HG02642 (cell line): Measurements from ENCODE around the gene CYTH3.
"Not testable (repeated sequence)": the region's sequence is repeated elsewhere in the genome, so short reads cannot be mapped to it uniquely, and the experiment has no call there.

Experiments used
- ATAC-seq: cut with Tn5 transposase; IDR thresholded peaks from one replicate; pipeline ENCODE4 v1.9.1; 2021; ENCODE audit warnings: mild to moderate bottlenecking; ENCODE audit not compliant: unreplicated experiment, poor library complexity

The CYTH3 gene

DNA sequence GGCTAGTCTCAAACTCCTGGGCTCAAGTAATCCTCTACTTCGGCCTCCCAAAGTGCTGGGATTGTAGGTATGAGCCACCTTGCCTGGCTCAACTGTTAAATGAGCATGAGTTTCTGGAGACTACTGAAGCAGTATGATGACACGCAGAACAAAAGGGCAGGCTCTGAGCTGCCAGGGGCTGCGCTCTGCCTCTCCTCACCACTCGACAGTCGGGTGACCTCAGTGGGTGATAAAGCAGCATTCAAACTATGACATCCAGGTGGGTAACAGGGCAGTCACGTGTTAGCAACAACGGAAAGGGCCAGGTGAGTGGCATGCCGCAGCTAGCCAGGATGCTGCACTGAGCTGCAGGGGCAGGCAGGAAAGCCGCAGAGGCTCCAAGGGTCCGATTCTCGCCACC, 71.5 kb downstream of the CYTH3 start:
- ATAC-seq, result no peak

DNA sequence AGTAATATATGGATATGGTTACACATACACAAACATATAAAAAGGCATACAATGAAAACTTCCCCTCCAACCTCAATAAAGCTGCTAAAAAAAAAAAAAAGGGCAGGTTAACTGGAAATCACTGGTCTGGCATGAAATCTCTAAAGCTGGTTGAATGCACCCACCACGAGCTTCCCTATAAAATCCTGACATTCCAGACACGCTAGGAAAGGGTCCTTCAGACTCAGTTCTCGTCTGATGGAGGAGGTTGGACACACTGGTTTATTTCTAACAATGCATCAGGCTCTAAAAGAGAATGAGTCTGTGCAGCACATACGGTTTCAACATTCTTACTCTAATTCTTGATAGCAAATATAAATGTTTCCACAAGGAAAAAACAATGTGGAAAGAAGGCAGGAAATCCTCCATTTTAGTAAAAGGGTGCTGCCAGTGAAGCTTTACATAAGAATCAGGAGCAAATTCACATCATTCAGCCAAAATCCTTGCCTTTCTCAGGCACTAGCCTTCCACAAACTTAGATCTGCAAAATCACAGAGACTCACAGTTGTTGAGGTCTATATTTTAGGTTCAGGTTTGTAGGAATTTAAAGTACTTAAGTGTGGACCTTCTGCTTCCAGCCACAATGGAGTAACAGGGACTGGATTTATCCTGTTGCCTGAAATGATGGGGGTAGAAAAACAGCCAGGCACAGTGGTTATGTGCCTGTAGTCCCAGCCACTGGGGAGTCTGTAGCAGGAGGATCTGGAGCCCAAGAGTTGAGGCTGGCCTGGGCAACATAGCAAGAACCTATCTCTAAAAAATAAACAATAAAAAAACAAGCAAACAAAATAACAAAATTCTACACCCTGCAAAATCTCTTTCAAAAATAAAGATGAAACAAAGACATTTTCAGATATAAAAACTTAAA, 73.5 kb downstream of the CYTH3 start:
- ATAC-seq, result no peak

DNA sequence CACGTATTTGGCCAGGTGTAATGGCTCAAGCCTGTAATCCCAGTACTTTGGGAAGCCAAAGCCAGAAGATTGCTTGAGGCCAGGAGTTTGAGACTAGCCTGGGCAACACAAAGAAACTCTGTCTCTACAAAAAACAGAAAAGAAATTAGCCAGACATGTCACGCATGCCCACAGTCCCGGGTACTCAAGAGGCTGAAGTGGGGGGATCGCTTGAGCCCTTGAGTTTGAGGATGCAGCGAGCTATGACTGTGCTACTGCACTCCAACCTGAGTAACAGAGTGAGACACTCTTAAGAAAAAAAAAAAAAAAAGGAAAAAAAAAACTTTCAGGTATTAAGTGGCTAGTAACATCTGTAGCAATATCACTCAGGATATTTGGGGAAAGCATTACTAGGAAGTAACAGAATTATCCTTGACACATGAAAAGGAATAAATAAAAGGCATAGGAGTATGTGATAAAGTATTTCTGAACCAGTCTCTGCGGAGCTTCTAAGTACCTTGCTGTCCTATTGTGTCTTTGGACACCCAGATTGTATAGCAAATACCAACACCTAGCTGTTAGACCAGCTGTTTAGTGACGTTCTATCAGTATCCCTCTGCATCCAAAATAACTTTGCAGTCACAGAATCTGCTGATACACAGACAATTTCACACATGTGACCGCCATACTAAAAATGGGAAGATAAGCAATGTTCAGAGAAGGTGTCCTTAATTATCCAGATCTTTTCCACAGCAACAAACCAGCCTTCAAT, 74.4 kb downstream of the CYTH3 start:
- ATAC-seq, result no peak

DNA sequence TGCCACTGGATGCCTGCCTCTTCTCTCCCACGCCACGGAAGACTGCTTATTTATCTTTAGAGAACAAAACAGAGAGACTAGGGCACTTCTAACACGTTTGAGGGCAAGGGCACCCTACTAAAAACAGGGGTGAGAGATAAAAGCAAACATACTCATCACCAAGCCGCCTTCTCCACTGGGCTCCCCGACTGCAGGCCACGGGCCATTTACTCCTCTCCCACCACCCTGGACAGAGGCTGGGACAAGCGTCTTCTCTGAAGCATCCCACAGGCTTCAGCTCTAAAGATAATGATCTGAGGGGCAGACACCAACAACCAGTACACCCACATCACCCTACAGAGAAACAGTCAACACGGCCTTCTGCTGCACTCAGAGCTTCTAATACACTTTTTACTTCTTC, 78.7 kb downstream of the CYTH3 start:
- no peak for ATAC-seq

DNA sequence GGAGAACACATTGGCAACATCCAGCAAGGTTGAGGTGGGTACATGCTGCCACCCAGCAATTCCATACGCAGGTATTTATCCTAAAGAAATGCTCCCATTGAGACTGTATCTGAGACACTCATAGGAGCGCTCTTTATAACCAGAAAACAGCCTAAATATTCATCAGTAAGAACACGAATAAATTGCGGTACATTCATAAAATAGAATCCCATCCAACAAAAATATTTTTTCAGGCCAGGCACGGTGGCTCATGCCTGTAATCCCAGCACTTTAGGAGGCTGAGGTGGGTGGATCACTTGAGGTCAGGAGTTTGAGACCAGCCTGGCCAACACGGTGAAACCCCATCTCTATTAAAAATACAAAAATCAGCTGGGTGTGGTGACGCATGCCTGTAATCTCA, 81.9 kb downstream of the CYTH3 start:
- not testable (repeated sequence) for ATAC-seq

DNA sequence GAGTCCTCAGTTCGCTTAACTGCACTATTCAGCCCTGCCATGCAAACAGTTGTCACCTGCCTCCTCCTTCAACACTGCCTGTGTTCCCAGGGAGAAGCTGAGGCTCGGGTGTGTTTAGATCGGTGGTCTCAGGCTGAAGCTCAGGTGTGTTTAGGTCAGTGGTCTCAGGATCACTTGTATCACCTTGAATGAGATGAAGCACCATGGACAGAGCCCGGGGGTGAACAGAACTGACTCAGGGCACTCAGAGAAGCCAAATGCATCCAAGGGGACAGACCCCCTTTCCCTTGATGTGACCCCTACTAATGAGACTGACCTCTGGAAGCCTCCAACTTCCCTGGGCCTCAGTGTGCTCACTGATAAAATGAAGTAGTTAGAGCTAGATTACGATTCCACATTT, 84.0 kb downstream of the CYTH3 start:
- ATAC-seq, result no peak

DNA sequence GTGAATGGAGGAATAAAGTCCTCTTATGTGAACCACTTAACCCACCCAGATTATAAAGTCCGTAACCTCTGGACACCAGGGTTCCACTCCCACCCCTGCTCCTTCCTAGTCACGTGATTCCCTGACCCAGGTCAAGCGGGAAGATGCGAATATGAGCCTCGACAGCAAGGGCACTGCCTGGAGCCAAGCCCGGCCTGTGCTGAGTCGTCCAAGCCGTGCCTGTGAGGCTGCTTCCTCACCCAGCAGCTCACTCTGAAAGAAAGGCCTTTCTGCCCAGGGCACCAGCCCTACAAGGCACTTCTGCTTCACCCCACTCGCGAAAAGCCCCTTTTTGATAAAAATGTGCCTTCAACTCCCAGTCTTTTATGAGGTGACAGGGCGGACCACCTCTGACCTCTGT, 85.8 kb downstream of the CYTH3 start:
- ATAC-seq, result no peak

DNA sequence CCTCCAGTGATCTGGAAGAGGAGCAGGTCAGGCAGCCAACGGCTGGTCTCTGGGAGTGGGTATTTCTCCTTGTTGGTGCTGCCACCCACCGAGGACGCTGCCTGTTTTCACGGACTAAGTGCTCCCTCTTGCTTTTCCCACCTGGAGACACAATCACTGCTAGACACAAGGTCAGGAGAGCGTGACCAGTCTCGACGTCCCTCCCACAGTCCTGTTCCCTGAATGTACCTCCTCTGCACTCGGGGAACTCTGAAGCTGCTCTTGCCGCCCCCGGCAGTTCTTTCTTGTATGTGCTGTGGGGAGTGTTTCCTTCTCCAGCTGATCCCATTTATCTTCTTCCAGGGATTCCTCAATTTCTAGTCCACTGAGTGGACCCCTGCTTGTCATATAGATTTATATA, 89.4 kb downstream of the CYTH3 start:
- ATAC-seq, result no peak

DNA sequence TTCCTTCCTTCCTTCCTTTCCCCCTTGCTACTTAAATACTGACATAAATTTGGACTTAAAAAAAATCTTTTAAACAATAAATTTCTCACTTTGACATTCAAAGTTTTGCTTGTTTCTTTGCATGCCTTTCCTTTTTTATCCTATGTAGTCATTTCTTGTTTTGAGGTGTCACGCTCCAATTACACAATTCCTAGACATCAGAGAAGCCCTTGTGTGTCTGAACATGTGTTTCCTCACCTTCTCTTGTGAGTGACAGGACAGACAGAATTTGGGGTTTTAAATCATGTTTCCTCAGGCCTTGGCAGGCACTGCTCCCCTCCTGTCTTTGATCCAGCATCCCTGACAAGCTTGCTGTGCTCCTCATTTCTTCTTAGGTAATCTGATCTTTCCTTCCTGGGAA, 91.3 kb downstream of the CYTH3 start:
- no peak for ATAC-seq

DNA sequence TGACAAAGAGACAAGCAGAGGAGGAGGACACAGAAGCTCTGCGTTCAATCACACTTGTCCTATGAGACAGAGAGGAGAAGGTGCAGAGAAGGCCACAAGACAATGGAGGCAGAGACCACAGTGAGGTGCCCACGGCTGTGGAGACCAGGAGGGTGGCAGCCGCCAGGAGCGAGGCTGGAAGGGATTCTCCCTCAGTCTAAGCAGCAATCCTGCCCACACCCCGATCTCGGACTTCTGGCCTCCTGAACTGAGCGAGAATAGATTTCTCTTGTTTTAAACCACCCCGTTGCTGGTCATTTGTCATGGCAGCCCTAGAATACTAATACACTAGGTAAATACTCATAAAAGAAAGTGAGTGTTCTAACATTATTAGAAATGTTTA, 92.1 kb downstream of the CYTH3 start:
- ATAC-seq, result no peak

DNA sequence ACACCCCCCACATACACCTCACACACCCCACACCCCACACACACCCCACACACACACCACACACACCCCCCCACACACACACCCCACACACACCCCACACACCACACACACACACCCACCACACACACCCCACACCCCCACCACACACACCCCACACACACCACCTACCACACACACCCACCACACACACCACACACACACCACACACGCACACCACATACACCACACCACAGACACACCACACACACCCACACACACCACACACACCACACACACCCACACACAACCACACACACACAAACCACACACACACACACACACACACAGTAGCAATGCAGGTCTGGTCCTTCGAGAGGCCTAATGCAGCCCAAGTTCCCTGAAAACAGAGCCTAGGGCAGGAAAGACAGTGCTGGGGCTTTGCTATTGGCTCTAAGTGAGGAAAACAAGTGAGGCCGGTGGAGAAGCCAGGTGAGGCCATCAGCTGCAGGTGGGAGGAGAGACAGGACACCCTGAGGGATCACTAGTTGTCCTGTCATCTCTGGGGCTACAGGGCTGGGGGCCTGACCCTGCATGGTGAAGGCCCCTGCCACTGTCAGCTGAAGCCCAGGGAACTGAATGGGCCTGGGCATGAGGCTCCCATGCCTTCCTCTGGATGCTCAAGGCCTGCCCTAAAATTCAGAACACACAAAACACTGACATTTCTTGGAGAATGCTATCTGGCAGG, 92.6 kb downstream of the CYTH3 start:
- no peak for ATAC-seq

DNA sequence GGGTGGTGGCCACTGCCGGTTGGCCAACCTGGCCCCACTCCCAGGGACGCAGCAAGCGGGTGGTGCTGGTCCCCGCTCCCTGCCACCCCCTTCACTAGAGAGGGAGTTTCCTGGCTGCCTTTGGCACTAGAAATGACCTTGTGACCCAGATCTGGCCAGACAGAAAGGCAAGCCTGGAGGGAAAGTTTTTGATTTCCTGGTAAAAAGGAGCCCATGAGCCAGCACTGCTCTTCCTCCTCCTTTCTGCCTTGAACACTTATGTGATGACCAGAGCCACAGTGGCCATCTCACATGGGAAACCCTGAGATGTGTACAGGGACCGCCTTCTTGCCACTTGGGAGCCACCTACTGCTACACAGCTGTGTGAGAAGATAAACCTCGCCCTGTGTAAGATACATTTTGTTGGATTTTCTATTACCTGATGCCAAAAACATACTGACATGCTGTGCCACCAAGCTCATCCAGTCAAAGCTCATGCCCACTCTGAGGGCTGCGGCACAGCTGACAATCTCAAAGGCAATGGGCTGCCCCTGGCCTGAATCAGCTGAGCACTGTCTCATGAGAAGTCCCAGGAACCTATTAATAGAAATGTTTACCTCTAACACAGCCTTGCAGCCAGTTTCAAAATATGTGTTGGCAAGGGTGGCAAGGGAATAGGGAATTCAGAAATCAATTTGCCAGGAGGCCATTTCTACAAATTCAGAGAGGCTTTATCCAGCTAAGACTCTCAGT, 94.0 kb downstream of the CYTH3 start:
- ATAC-seq, result no peak

DNA sequence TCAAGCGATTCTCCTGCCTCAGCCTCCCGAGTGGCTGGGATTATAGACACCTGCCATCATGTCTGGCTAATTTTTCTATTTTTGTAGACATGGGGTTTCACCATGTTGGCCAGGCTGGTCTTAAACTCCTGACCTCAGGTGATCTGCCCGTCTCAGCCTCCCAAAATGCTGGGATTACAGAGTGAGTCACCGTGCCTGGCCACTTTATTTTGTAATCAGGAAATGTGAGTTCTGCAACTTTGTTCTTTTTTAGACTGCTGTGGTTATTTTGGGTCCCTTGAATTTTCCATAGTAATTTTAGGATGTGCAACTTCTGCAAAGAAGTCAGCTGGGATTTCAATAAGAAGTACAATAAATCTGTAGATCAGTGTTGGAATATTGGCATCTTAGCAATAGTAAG, 96.8 kb downstream of the CYTH3 start:
- no peak for ATAC-seq

DNA sequence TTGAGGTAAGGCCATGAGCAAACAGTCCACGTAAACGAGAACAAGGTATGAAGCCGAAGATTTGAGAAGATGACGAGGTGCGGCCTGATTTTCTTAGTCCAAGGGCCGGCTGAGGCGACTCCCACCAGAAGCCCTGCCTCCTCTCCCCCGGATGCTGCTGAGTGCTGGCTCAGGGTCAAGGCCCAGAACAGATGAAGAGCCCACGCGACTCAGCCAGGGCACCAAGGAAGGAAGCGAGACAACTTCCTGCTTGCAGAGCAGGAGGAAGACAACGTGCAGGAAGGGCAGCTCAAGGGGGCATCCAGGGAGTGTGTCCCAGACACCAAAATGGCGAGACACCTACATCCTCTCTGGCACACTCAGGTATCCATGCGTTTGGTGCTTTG, 99.5 kb downstream of the CYTH3 start:
- no peak for ATAC-seq

DNA sequence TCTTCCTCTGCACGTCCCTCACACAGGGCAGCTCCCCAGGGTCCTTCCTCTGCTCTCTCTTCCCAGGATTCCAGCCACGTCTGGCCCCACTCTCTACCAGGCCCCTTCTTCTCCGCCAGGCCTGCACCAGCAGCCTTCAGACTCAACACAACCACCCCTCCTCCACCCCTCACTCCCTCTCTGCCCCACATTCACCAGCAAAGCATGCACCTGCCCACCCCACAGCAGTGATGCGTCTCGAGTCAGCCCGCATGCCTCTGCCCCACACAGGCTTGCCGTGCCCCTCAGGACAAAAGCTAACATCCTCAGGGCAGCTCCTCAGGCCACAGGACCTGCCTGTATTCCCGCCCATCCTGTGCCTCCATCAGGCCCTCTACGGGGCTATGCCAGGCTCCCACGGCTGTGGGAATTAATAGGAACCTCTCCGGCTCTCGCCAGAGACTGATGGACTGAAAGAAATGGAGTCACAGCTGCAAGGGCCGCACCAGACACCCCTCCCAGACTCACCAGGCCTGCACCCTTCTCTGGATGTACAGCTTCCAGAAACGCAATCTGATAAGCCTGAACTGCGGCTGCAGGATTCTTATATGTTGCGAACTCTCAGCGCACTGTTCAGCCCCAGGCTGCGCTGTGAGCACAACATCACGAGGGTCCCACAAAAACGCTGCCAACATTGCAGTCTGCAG, 100.1 kb downstream of the CYTH3 start:
- ATAC-seq, result no peak

DNA sequence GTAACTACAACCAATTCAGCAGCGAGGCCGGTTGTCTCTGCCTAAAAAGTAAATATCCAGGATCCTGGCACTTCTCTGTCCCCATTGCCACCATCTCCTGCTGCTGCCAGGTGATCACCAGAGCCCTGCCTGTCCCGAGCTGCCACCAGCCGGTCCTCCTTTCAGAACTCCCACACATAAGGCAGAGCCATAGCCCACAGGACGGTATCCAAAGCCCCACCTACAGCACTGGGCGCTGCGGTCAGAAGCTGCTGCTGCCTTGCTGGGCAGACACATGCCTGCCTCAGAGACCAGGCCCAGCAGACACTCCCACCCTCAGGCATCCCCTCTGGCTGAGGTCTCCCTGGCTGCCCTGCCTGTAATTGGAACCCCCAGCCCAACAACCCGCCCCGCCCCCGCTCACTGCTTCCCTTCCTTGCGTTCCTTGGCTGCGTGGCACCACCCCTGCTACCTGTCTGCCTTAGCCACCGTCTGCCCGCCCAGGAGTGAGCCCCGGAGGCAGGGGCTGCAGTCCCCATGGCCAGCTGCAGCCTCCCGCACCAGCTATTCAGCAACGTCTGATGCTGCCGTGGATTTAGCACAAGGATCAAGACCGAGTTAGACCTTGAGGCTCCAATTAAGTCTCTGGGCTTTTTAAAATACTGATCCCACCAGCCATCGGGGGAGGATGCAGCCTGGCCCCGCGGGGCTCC, 100.7 kb downstream of the CYTH3 start:
- ATAC-seq, result no peak

DNA sequence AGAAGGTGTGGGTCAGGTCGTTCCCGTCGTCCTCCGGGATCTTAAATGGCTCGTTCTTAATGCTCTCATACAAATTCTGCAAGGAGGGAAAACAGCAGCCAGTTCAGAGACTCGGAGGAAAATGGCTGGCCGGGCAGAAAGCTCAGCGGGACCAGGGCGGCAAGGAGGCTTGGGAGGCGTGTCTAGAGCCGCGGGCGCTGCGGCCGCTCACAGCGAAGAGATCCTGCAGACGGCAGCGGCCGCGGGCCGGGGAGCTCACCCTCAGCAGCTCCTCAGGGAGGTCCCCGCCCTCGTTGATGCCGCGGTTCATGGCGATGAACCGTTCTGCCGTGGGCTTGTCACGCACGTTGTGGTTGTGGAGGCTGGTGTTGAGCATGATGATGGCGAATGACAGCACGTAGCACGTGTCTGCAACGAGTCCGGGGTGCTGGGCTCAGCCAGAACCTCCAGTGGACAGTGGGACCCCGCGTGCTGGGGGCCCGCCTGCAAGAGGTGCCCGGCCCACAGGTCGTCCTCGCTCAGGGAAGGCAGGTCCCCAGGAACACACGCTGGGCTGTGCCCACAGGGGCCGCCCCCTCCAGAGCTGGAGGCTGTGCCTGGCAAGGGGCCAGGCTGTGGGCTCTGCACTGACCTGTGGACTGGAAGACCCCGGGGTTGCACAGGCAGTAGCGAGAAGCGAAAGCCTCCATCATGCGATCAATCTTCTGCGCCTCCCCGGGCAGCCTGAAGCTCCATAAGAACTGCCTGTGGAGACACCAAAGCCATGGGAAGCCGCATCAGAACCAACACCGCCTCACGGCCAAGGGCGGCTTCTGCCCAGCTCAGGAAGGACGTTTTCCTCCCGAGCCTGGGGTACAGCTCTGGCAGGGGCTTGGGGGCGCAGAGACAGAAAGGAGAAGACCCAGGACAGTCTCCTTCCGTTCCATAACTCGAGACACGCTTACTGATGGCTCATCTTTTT, 101.6 kb downstream of the CYTH3 start:
- ATAC-seq, result no peak

DNA sequence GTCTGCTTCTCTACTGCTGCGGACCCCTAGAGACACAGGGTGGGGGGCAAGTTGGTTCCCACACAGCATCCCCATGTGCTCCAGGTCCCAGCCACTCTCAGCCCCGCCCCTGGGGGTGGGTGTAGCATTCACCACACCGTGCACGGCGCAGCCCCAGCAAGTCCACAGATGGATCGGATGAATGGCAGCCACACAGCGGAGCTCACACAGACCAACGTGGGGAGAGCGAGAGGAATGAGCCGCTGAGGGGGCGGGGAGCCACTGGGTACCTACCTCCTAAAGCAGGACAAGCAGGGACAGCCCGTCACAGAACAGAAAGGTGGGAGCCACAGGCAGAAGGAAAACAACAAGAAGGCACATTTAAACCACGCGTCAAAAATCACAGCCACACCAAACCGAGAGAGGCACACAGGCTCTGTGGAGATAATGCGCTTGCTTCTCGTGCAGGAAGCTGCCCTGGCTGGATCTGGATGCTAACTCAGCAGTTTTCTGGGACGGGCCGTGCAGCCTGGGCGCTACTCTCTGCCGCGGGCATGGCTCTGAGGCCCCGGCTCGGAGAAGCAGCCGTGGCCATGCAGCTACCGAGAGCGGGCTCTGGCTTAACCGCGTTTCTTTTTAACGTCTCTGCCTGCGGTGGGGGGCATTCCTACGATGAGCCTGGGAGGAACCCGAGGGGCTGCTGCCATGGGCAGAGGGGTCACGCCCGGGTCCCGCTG, 102.5 kb downstream of the CYTH3 start:
- no peak for ATAC-seq
